ENCODE data around the gene HTR1D.

DNA sequence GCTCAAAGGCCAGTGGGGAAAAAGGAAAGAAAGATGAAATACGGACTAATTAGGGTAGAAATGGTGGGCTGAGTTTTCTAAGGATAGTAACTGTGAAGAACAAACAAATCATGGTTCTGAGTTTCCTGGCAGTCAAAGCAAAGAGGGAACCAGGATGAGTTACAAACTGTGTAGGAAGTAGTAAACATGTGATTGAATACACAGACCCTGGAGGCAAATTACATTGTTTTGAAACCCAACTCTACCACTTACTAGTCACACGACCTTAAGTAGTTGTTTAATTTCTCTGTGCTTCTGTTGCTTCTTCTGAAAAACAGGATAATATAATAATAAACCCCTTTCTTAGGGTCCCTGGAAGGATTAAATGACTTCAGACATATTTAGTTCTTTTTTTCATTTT lies 37.4 kb downstream of the HTR1D start:
- TF ChIP-seq EZH2 (IDR thresholded peaks at IDR 0.05; ENCODE audit: low read length) = no peak
- TF ChIP-seq, protein P1, sequence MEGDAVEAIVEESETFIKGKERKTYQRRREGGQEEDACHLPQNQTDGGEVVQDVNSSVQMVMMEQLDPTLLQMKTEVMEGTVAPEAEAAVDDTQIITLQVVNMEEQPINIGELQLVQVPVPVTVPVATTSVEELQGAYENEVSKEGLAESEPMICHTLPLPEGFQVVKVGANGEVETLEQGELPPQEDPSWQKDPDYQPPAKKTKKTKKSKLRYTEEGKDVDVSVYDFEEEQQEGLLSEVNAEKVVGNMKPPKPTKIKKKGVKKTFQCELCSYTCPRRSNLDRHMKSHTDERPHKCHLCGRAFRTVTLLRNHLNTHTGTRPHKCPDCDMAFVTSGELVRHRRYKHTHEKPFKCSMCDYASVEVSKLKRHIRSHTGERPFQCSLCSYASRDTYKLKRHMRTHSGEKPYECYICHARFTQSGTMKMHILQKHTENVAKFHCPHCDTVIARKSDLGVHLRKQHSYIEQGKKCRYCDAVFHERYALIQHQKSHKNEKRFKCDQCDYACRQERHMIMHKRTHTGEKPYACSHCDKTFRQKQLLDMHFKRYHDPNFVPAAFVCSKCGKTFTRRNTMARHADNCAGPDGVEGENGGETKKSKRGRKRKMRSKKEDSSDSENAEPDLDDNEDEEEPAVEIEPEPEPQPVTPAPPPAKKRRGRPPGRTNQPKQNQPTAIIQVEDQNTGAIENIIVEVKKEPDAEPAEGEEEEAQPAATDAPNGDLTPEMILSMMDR (optimal IDR thresholded peaks at IDR 0.05 in 1 of 3, IDR thresholded peaks at IDR 0.05 in 1 of 3, conservative IDR thresholded peaks at IDR 0.05 in 1 of 3; ENCODE audit: extremely low read depth in 1 of 3, insufficient read depth in 2 of 3, low read length in 3 of 3) = no peak

All from keratinocyte (primary cell).